ENCODE measurements around the gene COL4A2. TPM values are rescaled to one million over a fixed set of nuclear protein-coding genes. Genes with fewer than 3 reads are reported as not detected.
"Not testable (repeated sequence)": the region's sequence is repeated elsewhere in the genome, so short reads cannot be mapped to it uniquely, and the experiment has no call there.

Gene COL4A2
- total and polyA plus RNA-seq, 2 donors (not counting 1 experiment from before 2014, with no cell fraction given), result 0.17 TPM; not detected in 1

- Histone ChIP-seq H3K79me2 (ENCODE audit: control insufficient read depth, insufficient read depth, low read length) (no peaks in the 10 kb centered on the region), H3K4me3 (ENCODE audit: control extremely low read depth in 1 of 5, extremely low read depth in 1 of 5, insufficient read depth in 1 of 5, low read depth in 2 of 5, low read length in 4 of 5) (no peak overlapping the region), H3K4me1 (ENCODE audit: control insufficient read depth in 2 of 2, insufficient read depth in 2 of 2, low read length in 2 of 2) (no peaks in the 10 kb centered on the region), H3K27ac (ENCODE audit: low read length in 2 of 2) (no peak overlapping the region), H3K36me3 (replicated peaks in 1 of 2; ENCODE audit: control extremely low read depth in 1 of 2, control insufficient read depth in 1 of 2, extremely low read depth in 1 of 2, insufficient read depth in 2 of 2, low read length in 1 of 2) (no peaks in the 10 kb centered on the region), H3K9me3 (ENCODE audit: control extremely low read depth in 1 of 3, control insufficient read depth in 2 of 3, insufficient read depth in 1 of 3, low read length in 2 of 3) (peaks cover 0 to 5% (median 0%) of the 10 kb centered on the region in 3 donors), H4K20me1 (ENCODE audit: control insufficient read depth, insufficient read depth, low read length, poor library complexity, severe bottlenecking) (no peaks in the 10 kb centered on the region), H3K9ac (ENCODE audit: low read length) (no peak overlapping the region), H3K4me2 (replicated peaks; ENCODE audit: low read depth, low read length, poor library complexity, severe bottlenecking) (no peak overlapping the region), H2AFZ (ENCODE audit: insufficient read depth, low read depth, low read length, poor library complexity, severe bottlenecking) (no peak overlapping the region), H3K27me3 (replicated peaks in 1 of 4; ENCODE audit: control extremely low read depth in 1 of 4, control insufficient read depth in 3 of 4, insufficient read depth in 4 of 4, low read length in 3 of 4) (peaks cover 0 to 3% (median 0%) of the 10 kb centered on the region in 4 experiments)
- no peaks in the 10 kb centered on the region for H3K9me3 Mint-ChIP-seq (ENCODE audit: insufficient read depth)
- CTCF ChIA-PET, result no interaction called here
- POLR2A ChIA-PET, result no interaction called here
- ATAC-seq (ENCODE audit: low read depth) (no peak), DNase-seq (no peak)
- H3K4me1 Mint-ChIP-seq, result no peaks in the 10 kb centered on the region
- intact Hi-C loops (cut with micrococcal nuclease), result no loop called here
- no peak overlapping the region for H3K4me3 Mint-ChIP-seq
- H3K27me3 Mint-ChIP-seq, result peaks cover 26% of the 10 kb centered on the region
- H3K27ac Mint-ChIP-seq, result no peak overlapping the region
- WGBS (ENCODE audit: insufficient coverage), result 74% methylated on average over 18 of the region's 19 CpGs
- TF ChIP-seq EZH2 (IDR thresholded peaks at IDR 0.05; ENCODE audit: borderline replicate concordance, insufficient read depth, low read depth, low read length, poor library complexity, severe bottlenecking) (no peak), CTCF (IDR thresholded peaks at IDR 0.05) (no peak)
These were observed 12.9 kb downstream of the COL4A2 start for GRCh38 chr13:110319774-110320509.

- no peaks in the 10 kb centered on the region for H3K4me1 Mint-ChIP-seq
- Histone ChIP-seq H4K20me1 (ENCODE audit: control insufficient read depth, insufficient read depth, low read length, poor library complexity, severe bottlenecking) (no peaks in the 10 kb centered on the region), H3K4me2 (replicated peaks; ENCODE audit: low read depth, low read length, poor library complexity, severe bottlenecking) (no peak overlapping the region), H3K27ac (ENCODE audit: low read length in 2 of 2) (no peak overlapping the region), H3K36me3 (replicated peaks in 1 of 2; ENCODE audit: control extremely low read depth in 1 of 2, control insufficient read depth in 1 of 2, extremely low read depth in 1 of 2, insufficient read depth in 2 of 2, low read length in 1 of 2) (no peaks in the 10 kb centered on the region), H3K4me1 (ENCODE audit: control insufficient read depth in 2 of 2, insufficient read depth in 2 of 2, low read length in 2 of 2) (no peaks in the 10 kb centered on the region), H3K27me3 (replicated peaks in 1 of 4; ENCODE audit: control extremely low read depth in 1 of 4, control insufficient read depth in 3 of 4, insufficient read depth in 4 of 4, low read length in 3 of 4) (peaks cover 0 to 3% (median 0%) of the 10 kb centered on the region in 4 experiments), H3K4me3 (ENCODE audit: control extremely low read depth in 1 of 5, extremely low read depth in 1 of 5, insufficient read depth in 1 of 5, low read depth in 2 of 5, low read length in 4 of 5) (no peak overlapping the region), H3K9ac (ENCODE audit: low read length) (no peak overlapping the region), H3K9me3 (ENCODE audit: control extremely low read depth in 1 of 3, control insufficient read depth in 2 of 3, insufficient read depth in 1 of 3, low read length in 2 of 3) (peaks cover 0 to 5% (median 0%) of the 10 kb centered on the region in 3 donors), H2AFZ (ENCODE audit: insufficient read depth, low read depth, low read length, poor library complexity, severe bottlenecking) (no peak overlapping the region), H3K79me2 (ENCODE audit: control insufficient read depth, insufficient read depth, low read length) (no peaks in the 10 kb centered on the region)
- no peak for DNase-seq
- no peak overlapping the region for H3K4me3 Mint-ChIP-seq
- intact Hi-C loops (cut with micrococcal nuclease), result no loop called here
- CTCF ChIA-PET, result no interaction called here
- peaks cover 24% of the 10 kb centered on the region for H3K27me3 Mint-ChIP-seq
- WGBS (ENCODE audit: insufficient coverage), result no CpG with 5 or more reads among the region's 2 CpGs
- H3K27ac Mint-ChIP-seq, result no peak overlapping the region
- POLR2A ChIA-PET, result no interaction called here
- no peak for ATAC-seq (ENCODE audit: low read depth)
- TF ChIP-seq CTCF (IDR thresholded peaks at IDR 0.05), result no peak
- no peak for TF ChIP-seq EZH2 (IDR thresholded peaks at IDR 0.05; ENCODE audit: borderline replicate concordance, insufficient read depth, low read depth, low read length, poor library complexity, severe bottlenecking)
- H3K9me3 Mint-ChIP-seq (ENCODE audit: insufficient read depth), result no peaks in the 10 kb centered on the region
These were observed 13.6 kb downstream of the COL4A2 start for GRCh38 chr13:110320645-110321044.

- CTCF ChIA-PET; H3K4me3 Mint-ChIP-seq; intact Hi-C loops (cut with micrococcal nuclease); H3K27ac ChIP-seq (ENCODE audit: low read length in 2 of 2); H3K9me3 ChIP-seq (ENCODE audit: control extremely low read depth in 1 of 3, control insufficient read depth in 2 of 3, insufficient read depth in 1 of 3, low read length in 2 of 3); DNase-seq; H3K9ac ChIP-seq (ENCODE audit: low read length); H4K20me1 ChIP-seq (ENCODE audit: control insufficient read depth, insufficient read depth, low read length, poor library complexity, severe bottlenecking); H3K9me3 Mint-ChIP-seq (ENCODE audit: insufficient read depth); H3K79me2 ChIP-seq (ENCODE audit: control insufficient read depth, insufficient read depth, low read length); H3K4me2 ChIP-seq (replicated peaks; ENCODE audit: low read depth, low read length, poor library complexity, severe bottlenecking); H3K27ac Mint-ChIP-seq; H3K4me1 Mint-ChIP-seq; H3K4me3 ChIP-seq (ENCODE audit: control extremely low read depth in 1 of 5, extremely low read depth in 1 of 5, insufficient read depth in 1 of 5, low read depth in 2 of 5, low read length in 4 of 5); ATAC-seq (ENCODE audit: low read depth); H3K27me3 ChIP-seq (replicated peaks in 1 of 4; ENCODE audit: control extremely low read depth in 1 of 4, control insufficient read depth in 3 of 4, insufficient read depth in 4 of 4, low read length in 3 of 4); H3K36me3 ChIP-seq (replicated peaks in 1 of 2; ENCODE audit: control extremely low read depth in 1 of 2, control insufficient read depth in 1 of 2, extremely low read depth in 1 of 2, insufficient read depth in 2 of 2, low read length in 1 of 2); H3K4me1 ChIP-seq (ENCODE audit: control insufficient read depth in 2 of 2, insufficient read depth in 2 of 2, low read length in 2 of 2); H2AFZ ChIP-seq (ENCODE audit: insufficient read depth, low read depth, low read length, poor library complexity, severe bottlenecking); POLR2A ChIA-PET: not testable (repeated sequence)
- WGBS (ENCODE audit: insufficient coverage), result 100% methylated on average over 2 of the region's 3 CpGs
- H3K27me3 Mint-ChIP-seq, result peaks cover 29% of the 10 kb centered on the region
These were observed 14.5 kb downstream of the COL4A2 start for GRCh38 chr13:110321573-110321972.

Measured in B cell (primary cell).